ENCODE data around the gene EHMT1.
"Not testable (repeated sequence)": the region's sequence is repeated elsewhere in the genome, so short reads cannot be mapped to it uniquely, and the experiment has no call there.

EHMT1 gene

DNA sequence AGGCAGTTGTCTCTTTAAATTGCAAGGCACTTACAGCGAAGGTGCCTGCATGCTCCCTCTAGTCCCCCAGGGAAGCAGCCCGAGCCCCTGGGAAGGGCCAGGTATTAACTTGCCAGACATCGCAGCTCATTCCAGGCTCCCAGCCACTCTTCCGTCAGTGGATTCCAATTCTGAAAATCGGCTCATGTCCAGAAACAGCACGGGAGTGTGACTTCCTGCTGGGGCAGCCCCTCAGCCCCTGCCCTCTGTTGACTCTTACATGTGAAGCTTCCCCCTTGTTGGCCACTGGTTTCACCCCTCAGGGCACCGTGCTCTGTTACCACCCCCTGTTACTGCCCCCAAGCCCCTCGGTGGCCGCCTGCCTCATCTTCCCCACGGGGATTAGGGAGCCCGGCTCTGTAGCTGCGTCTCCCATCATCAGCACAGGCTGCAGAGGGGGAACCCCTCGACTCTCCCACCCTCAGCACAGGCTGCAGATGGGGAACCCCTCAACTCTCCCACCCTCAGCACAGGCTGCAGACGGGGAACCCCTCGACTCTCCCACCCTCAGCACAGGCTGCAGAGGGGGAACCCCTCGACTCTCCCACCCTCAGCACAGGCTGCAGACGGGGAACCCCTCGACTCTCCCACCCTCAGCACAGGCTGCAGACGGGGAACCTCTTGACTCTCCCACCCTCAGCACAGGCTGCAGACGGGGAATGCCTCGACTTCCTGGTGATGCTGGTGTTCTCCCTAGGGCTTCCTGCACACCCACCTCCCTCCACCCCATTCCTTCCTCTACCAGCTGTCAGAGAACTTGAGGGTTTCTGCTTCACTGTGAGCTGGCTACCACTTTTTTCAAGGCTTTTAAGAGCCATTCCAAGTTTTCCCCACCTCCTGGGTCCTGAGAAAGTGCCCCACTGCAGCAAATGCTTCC lies 247.7 kb downstream of the EHMT1 start:
- no peak for DNase-seq (ENCODE audit: low spot score)

DNA sequence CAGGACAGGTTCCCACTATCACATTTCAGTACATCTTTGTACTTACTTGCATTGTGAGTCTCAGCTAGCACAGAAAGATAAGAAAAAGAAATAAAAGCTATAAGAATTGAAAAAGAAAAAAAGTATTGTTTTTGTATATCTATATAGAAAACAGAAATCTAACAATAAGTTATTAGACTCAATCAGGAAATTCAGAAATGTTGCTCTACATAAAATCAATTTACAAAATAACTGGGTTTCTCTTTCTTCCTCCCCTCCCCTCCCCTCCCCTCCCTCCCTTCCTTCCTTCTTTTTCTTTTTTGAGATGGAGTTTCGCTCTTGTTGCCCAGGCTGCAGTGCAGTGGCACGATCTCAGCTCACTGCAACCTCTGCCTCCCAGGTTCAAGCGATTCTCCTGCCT lies 251.6 kb downstream of the EHMT1 start:
- DNase-seq (ENCODE audit: low spot score), result no peak

DNA sequence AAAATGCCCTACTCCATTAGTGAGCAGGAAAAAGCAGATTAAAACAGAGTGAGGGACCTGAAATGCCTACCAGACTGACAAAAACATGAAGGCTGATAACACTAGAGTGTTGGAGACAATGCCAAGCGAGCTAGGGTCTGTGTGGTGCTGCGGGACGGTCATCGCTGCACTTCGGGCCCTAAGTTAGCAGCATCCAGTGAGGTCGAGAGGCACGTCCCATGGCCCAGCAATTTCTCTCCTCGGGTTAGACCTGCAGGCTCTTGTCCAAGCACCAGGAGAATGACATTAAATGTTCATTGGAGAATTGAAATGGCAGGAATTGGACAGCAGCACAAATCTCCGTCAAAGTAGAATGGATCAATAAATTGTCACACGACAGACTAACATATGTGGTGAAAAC lies 253.5 kb downstream of the EHMT1 start:
- no peak for DNase-seq (ENCODE audit: low spot score)

DNA sequence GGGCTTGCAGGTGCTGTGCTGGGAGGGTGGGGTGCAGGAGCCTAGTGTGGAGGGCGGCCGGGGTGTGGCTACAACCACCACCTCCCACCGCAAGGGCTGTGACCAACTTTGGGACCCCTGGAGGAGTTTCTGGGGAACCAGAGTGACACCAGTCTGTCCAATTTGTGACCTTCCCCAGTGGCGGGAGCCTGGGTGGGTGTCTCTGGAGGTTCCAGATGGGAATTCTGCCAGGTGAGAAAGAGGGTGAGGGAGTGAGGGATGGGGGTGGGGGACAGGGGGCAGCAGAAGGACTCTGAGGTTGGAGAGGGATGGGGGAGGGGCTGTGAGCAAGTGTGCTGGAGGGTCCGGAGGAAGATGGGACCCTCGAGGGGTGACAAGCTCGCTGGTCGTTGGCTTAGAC lies 254.6 kb downstream of the EHMT1 start:
- DNase-seq (ENCODE audit: low spot score), result no peak

DNA sequence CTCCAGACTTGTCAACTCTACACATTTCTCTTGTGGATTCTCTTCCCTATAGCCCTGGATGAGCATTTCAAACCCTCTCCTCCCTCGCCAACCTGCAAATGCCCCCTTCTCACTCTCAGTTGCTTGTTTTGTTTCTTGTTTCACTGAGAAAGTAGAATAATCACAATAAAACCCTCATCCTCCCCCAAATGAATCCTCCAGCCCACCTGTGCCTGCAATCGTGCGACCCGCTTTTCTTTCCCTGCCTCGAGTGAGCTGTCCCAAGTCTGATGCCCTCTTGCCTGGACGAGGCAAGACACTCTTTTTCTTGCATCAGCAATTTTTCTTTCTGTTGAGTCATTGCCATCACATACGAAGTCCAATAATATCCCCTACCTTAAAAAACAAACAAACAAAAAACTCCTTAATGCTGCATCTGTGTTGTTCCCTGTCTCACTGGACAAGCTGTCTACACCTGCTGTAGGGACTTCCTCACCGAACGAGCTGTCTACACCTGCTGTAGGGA lies 255.1 kb downstream of the EHMT1 start:
- no peak for DNase-seq (ENCODE audit: low spot score)

DNA sequence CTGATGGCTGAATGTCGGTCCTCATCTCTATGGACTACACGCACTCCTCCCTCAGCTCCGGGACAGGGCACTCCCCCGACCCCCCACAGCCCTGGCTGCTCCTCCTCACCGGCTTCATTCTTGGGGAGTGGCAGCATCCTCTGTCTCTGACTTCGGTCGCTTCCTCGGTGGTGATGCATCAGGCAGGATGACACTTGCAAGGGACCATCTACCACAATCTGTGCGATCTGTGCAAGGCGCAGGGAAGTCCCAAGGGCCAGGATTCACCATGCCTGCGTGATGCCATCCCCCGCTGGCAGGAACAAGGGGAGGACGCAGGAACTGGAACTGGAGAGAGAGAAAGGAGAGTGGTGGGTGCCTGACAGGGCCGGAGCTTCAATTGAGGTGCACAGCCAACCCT lies 256.5 kb downstream of the EHMT1 start:
- DNase-seq (ENCODE audit: low spot score), result no peak

DNA sequence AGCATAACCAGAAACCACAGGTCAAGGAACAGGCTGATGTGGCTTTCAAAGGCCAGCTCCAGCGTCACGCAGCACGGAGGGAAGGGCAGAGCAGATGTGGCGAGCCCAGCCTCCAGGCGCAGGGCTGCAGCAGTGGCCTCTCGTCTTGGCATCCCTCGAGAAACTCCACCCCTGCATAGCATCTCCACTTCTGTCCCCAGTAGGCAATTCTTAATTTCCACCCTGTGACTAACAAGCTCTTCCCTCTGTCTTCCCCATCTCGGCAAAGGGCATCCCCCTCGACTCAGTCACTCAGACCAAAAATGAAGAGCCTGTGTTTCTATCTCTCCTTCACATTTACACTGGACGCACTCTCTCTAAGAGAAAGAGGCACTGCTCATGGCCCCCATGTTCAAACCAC lies 257.0 kb downstream of the EHMT1 start:
- DNase-seq (ENCODE audit: low spot score), result no peak

DNA sequence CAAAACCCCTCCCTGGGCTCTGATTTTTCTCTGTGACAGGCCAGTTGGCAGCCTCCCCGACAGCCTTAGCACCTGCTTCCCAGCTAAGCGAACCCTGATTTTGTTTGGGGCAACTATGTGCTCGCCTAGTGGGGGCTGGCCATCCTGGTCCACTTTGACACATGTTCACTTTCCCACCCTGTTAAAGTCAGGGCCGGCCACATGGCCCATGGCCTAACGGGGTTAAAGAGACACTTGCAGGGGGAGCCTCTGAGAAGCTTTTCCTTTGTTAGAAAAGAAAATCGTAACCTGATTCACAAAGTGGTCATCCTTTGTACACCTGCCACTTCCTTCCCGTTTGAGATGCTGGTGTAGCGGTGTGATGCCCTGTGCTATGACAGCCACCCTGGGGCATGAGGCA lies 257.5 kb downstream of the EHMT1 start:
- DNase-seq (ENCODE audit: low spot score), result no peak

DNA sequence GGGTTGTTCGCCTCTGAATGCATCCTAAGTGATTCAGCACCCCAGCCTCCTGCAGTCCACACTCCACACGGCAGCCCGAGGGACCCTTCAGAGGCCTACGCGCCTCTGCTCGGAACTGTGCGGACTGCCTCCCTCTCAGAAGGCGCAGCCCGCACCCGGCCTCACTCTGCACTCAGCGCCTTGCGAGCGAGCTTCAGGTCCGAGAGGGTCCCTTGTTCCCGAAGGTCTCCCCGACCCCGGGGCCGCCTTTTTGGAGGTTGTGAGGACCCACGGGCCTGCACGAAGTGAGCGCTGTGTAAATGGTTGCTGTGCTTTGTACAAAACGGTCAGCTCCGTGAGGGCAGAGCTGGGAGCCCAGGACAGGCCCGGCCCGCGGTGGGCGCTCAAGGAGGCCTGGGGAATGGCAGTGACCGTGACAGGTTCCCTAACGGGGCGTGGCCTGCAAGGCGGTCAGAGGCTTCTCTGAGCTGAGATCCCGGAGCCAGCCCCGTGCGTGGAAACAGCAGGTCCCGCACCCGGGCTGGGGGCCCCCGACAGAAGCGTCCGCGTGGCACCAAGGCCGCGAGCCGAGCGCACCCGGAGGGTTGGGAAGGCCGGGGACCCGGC lies 258.1 kb downstream of the EHMT1 start:
- no peak for DNase-seq (ENCODE audit: low spot score)

DNA sequence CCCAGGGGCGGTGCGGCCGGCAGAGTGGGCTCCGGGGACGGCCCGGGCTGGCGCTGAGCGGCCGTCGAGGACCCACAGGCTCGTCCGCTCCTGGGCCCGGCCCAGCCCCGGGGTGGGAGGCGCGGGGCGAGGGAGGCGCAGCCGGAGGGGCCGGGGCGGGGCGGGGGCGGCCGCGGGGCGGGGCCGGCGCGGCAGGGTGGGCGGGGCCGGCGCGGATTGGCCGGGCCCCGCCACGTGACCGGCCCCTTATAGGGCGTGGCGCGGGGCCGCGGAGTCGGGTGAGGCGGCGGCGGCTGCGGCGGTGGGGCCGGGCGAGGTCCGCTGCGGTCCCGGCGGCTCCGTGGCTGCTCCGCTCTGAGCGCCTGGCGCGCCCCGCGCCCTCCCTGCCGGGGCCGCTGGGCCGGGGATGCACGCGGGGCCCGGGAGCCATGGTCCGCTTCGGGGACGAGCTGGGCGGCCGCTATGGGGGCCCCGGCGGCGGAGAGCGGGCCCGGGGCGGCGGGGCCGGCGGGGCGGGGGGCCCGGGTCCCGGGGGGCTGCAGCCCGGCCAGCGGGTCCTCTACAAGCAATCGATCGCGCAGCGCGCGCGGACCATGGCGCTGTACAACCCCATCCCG lies 258.8 kb downstream of the EHMT1 start, which contains the start of gene CACNA1B:
Gene CACNA1B, plus strand, starts transcription at position 277 of the 617 bp plus-strand sequence. Its CDS starts 152 bp downstream, at position 429.
- not testable (repeated sequence) for DNase-seq (ENCODE audit: low spot score)

DNA sequence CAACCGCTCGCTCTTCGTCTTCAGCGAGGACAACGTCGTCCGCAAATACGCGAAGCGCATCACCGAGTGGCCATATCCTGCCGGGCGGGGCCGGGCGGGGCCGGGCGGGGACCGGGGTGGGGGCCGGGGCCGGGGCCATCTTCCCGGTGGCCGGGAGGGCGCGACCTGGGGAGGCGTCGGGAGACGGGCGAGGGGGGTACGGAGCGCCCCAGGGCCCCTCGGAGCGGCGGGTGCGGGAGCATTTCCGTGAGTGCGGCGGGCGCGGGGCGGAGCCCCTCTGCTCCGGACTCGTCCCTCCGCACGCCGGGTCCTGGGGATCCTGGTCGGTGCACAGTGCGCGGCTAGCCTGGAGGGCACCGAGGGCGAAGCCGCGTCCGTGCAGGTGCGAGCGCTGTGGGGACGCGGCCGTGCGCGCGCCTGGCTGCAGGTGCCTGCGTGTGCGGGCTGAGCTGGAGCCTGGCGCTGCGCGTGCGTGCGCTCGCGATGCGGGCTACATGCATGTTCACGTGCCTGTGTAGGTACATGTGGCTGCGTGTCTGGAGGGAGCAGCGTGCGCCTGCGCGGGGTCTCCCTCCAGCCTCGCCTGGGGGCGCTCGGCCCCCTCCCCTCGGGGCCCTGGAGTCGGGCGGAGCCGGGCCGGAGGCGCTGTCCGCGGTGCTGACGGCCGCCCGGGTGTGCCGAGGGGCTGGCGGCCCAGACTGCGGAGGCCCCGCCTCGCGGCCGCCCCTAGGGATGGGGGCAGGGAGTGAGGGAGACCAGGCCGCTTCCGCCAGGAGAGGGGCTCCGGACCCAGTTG lies 259.5 kb downstream of the EHMT1 start:
- DNase-seq (ENCODE audit: low spot score), result peak; percentile 14

DNA sequence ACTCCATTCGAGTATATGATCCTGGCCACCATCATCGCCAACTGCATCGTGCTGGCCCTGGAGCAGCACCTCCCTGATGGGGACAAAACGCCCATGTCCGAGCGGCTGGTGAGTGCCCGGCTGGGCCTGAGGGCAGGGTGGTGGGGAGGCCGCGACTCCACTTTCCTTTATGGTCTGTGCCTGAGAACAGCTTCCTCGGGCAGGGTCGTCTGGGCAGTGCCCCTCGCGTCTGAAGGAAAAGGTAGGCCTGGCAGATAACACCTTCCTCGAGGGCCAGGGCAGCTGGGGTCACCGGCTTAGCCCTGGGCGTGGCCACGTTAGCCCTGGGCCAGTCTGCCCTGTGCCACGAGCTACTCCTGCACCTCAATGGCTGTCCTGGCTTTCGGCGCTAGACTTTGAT lies 260.2 kb downstream of the EHMT1 start:
- no peak for DNase-seq (ENCODE audit: low spot score)

DNA sequence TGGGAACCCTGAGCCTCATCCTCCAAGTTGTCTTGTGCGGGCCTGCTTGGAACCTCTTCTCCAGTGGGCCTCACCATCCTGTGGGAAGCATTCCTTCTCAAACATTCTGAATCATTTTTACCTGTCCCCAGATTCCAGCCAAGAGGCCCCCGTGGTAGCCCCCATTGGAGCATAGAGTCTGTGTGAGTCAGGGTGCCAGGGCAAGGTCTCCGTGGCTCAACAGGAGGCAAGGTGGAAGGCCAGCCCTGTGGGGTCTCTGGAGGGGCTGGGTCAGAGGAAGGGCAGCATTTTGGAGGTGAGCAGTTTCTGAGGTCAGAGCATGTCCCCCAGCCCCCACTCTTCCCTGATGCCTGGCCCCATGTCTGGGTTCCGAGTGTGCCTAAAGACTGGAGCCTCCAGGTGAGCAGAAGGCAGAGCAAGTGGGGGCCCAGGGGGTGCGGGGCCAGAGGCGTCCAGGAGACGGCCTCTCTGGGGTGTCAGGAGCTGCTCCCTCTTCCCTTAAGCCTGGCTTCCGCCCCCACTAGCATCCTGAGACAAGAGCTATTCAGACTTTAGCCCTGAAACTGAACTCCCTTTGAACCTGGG lies 260.9 kb downstream of the EHMT1 start:
- DNase-seq (ENCODE audit: low spot score), result no peak

DNA sequence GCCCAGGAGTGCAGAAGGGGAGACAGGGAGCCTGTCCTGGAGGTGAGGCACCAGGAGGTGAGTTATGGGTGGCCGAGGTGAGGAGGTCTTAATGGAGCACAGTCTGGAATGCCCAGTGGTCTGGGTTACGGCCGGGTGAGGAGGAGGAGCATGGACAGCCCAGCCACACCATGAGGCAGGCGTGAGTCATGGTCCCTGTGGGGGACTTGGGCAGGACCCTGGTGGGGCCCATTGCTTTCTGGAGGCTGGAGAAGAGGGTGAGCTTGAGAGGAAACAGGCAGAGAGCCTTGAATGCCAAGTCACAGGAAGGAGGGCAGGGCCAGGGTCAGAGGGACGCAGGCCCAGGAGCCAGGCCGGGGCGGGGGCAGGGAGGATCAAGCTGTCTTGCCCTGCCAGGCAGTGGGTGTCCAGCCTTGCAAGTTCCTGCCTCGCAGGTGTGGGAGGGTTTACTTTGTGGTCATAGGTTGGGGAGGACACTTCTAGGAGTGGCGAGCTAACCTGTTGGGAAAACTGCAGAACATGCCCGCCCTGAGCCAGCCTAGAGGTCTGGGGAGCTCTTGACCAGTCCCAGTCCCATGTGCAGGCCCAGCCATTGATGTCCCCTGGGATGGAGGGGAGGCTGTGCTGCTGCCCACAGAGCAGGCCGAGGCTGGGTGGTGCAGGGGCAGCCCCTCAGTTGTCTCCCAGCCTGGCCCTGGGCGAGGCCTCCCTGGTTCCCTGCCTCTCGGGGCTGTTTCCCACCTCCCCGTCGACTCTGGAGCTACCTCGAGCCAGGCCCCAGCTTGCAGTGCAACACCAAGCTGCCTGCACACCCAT lies 261.6 kb downstream of the EHMT1 start:
- no peak for DNase-seq (ENCODE audit: low spot score)

DNA sequence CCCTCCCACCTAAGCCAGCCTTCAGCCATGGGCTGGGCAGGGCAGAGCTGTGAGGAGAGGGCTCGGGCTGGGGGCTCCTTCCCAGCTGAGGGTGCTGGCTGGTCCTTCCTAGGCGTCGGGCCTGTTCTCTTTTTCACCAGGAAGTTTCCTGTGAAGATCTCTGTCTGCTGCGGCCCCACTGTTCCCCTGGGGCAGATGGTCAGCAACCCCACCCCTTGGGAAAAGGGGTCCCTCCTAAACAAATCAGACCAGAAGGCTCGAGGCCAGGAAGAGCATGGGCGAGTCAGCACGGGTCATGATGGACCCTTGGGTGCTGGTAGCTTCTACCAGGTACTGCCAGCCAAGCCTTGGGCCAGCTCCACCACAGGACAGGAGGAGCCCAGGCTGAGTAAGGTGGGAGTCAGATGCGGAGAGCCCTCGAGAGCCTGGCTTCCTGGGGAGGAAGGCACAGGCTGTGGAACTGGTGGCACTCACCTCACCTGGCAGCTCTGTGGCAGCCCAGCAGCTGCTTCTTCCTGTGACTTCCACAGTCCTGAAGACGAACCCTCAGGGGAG lies 262.2 kb downstream of the EHMT1 start:
- DNase-seq (ENCODE audit: low spot score), result no peak

DNA sequence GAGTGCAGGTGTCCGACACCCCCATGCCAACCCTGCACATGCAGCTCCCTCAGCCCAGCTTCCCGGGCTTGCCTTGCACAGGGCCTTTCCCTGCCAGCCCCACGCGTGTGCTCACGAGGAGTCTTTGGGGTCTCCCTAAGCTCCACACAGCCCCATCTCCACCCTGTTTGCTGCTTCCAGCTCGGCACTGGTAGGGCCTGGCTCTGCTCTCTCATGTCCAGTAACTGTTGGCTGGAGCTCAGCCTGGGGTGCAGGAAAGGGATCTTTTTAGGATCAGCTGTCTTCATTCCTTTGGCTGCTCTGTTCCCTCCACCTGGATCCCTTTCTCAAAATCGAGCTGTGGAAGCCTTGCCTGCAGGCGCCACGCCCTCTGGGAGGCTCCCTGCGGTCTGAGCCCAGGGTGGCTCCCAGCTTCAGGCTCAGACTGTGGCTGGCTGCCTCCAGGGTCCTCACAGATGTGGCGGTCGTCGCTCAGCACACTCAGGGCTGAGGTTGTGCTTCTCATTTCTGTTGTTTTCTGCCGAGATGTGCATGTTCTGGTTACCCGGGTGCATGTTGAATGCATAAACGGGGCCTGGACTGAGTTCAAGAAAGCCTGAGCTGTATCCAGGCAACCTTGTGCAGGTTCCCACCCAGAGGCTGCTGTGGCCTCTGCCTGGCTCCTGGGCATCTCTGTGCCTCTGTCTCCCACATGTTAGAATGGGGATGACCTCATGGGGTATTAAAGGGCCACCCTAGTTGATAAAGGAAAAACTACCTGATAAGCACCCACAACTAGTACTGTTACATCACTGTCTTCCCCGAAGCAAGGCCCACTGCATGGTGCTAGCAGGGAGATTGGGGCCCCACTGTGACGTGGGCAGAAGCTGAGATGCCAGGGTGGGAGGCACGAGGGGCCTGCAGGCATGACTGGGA lies 263.0 kb downstream of the EHMT1 start:
- no peak for DNase-seq (ENCODE audit: low spot score)

DNA sequence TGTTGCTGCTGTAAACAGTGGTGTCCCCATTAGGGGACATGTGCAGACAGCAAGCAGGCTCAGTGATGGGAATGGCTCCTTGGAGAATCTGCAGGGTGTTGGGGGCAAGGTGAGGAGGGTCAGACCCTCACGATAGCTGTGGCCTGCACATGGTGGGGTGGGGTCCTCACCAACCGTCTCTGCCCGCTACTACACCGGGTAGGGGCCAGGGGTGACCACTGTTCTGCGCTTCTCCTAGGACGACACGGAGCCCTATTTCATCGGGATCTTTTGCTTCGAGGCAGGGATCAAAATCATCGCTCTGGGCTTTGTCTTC lies 263.7 kb downstream of the EHMT1 start:
- no peak for DNase-seq (ENCODE audit: low spot score)

DNA sequence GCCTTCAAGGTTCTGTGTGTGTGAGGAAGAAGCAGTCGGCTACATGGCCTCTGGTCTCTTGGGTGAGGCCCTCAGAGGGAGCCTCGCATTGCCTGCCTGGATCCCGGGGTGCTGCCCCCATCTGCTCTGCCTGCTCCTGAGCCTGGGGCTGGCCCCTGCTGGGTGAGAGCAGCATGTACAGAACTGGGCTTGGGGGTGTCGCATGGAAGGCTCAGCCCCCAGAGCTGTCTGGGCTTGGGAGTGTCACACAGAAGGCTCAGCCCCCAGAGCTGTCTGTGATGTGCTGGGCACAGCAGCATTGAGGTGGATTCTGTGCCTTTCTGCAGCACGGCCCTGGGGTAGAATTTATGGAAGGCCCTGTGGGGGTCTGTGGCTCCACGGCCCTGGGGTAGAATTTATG lies 265.2 kb downstream of the EHMT1 start:
- not testable (repeated sequence) for DNase-seq (ENCODE audit: low spot score)

DNA sequence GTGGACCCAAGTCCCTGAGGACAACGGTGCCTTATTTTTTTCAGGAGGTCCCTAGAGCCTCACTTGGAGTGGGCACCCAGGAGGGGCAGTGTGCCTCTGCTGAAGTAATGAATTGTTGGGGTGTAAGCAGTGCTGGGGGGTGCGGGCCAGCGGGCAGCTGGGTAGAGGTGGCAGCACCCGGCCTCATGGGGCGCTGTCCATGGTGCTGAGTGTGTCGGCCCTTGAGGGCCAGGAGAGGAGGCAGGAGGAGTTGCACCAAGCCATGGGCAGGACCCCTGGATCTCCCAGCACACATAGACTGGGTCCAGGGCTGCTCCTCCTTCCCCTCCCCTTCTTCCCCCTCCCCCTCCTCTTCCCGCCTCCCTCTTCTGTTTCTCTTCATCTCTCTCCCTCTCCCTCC lies 265.7 kb downstream of the EHMT1 start:
- DNase-seq (ENCODE audit: low spot score), result not testable (repeated sequence)

DNA sequence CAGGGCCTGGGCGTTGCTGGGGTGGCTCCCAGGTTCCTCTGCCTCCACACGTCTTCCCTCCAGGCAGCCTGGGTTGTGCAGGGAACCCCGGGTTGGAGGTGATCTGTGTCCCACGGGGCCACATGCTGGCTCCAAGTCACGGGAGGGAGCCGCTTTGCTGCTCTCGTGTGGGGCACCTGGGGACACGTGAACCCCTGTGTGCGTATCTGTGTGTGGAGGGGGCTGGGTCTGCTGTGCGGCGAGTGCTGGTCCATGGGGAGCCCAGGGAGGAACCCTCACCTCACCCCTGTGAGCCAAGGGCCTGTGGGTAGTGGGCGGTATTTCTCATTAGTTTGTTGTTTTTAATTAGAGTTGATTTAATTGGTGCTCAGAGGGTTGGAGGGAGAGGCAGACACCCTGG lies 266.3 kb downstream of the EHMT1 start:
- DNase-seq (ENCODE audit: low spot score), result not testable (repeated sequence)
